ENCODE results near the gene USF2. TPM values are rescaled to one million over a fixed set of nuclear protein-coding genes. Genes with fewer than 3 reads are reported as not detected.
A peak's percentile ranks its signal among the peaks of the same experiment; 100 is the strongest.

Gene USF2
- polyA plus RNA-seq, 4 donors = 152 to 195 (median 169) TPM

- no peak for DNase-seq (ENCODE audit: low read depth in 4 of 4, low spot score in 3 of 4)
Measured at GRCh38 chr19:35297922-35298321, 29.2 kb downstream of the USF2 start.

- DNase-seq (ENCODE audit: low read depth in 4 of 4, low spot score in 3 of 4) = no peak
Measured at GRCh38 chr19:35298561-35298972, 29.8 kb downstream of the USF2 start.

DNA sequence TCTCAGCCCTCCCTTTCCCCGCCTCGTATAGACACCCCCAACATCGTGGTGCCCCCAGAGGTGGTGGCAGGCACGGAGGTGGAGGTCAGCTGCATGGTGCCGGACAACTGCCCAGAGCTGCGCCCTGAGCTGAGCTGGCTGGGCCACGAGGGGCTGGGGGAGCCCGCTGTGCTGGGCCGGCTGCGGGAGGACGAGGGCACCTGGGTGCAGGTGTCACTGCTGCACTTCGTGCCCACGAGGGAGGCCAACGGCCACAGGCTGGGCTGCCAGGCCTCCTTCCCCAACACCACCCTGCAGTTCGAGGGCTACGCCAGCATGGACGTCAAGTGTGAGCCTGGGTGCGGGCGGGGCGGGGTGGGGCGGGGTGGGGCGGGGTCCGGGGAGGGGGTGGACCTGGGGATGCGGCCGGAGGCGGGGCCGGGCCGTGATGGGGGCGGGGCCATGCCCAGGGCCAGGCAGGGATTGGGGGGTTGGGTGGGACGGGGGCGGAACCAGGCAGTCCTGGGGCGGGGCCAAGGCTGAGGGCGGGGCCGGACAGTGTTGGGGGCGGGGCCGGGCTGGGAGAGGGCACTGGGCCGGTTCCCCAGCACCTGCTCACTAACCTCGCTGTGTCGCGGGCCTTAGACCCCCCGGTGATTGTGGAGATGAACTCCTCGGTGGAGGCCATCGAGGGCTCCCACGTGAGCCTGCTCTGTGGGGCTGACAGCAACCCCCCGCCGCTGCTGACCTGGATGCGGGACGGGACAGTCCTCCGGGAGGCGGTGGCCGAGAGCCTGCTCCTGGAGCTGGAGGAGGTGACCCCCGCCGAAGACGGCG is 31.0 kb downstream of the USF2 start:
- no peak for DNase-seq (ENCODE audit: low read depth in 4 of 4, low spot score in 3 of 4)

DNA sequence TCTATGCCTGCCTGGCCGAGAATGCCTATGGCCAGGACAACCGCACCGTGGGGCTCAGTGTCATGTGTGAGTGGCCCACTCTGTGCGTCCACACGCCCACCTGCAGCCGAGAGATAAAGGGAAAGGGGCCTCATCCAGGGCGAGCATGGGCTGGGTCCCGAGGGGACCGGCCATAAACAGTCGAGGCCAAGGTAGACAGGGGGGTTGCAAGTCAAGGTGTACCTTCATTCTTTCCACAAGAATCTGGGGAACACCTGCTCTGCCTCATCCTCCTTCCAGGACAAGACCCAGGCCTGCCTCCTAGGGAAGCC is 31.5 kb downstream of the USF2 start:
- DNase-seq (ENCODE audit: low read depth in 4 of 4, low spot score in 3 of 4) = no peak

DNA sequence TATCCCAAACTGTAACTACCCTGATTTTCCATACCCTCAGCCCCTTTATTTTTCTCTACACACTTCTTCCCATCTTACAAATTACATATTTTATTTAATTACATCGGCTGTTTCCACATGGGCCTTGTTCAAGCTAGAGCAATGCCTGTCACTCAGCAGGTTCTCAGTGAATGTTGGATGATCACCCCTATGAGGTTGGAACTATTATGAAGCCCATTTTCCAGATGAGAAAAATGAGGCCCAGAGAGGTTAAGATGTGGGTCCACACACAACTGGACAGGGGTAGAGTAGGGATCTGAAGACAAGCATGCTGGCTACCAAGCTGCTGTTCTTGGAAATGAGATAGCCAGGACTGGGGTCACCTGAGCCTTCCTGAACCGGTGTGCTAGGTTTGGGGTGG is 33.2 kb downstream of the USF2 start:
- no peak for DNase-seq (ENCODE audit: low read depth in 4 of 4, low spot score in 3 of 4)

DNA sequence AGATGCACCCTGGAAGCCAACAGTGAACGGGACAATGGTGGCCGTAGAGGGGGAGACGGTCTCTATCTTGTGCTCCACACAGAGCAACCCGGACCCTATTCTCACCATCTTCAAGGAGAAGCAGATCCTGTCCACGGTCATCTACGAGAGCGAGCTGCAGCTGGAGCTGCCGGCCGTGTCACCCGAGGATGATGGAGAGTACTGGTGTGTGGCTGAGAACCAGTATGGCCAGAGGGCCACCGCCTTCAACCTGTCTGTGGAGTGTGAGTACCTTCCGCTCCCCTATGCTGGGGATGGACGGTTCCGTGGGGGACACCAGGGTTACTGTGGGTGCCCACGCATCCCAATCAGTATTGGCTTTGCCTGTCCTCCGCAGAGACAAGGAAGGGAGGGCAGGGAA is 33.7 kb downstream of the USF2 start:
- DNase-seq (ENCODE audit: low read depth in 4 of 4, low spot score in 3 of 4) = no peak

- no peak for DNase-seq (ENCODE audit: low read depth in 4 of 4, low spot score in 3 of 4)
Measured at GRCh38 chr19:35303357-35303915, 34.7 kb downstream of the USF2 start.

DNA sequence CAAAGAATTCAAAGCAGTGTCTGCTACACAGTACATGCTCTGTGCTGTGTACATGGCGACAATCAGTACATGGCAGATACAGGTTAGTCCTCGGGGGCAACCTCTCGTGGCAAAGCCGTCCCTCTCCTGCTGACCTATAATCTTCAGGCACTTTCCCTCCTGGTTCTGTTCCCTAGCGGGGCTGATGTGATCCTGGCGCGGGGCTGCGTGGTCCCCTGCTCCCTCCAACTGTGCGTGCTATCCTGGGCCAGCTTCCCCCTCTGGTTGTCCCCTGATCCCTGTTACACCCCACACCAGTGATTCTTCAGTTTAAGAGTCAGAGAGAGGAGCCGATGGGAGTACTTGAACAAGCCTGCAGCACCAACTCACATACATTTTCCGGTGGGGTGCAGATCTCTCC is 35.3 kb downstream of the USF2 start:
- no peak for DNase-seq (ENCODE audit: low read depth in 4 of 4, low spot score in 3 of 4)

DNA sequence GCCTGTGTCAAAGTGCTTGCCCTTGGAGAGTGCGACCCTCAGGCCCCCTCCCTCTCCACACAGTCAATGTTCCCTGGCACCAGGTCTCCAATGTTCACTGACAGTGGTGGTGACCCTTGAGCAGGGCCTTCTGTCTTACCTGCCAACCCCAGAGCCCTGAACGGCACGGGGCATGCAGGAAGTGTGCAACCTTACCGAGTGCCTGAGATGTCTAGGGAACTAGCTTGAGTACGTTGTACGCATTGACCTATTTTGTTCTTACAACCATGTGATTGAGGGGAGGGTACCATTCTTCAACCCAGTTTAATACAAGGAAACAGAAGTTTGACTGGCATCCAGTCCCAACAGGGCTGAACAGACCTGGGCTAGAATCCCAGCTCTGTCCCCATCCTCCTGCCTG is 36.4 kb downstream of the USF2 start:
- DNase-seq (ENCODE audit: low read depth in 4 of 4, low spot score in 3 of 4) = no peak

- no peak for DNase-seq (ENCODE audit: low read depth in 4 of 4, low spot score in 3 of 4)
Measured at GRCh38 chr19:35306473-35307246, 37.9 kb downstream of the USF2 start.

DNA sequence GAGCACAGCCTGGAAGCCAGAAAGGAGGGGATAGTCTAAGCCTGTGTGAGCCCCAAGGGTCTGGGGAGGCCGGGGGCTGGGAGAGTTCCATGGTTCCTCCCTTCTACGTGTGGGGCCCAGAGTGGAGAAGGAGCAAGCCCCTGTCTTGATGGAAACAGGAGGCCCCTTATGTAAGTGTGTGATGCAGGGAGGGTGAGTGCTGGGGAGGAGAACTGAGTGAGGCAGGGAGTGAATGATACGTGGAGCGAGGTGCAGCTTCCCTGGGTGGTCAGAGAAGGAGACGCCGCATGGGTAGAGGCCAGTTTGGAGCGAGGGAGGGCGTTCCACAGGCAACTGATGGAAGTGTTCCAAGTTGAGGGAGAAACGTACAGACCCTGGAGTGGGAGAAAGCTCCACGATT is 39.2 kb downstream of the USF2 start:
- no peak for DNase-seq (ENCODE audit: low read depth in 4 of 4, low spot score in 3 of 4)

GRCh38 chr19:35308910-35309309 is 40.1 kb downstream of the USF2 start:
- no peak for DNase-seq (ENCODE audit: low read depth in 4 of 4, low spot score in 3 of 4)

DNA sequence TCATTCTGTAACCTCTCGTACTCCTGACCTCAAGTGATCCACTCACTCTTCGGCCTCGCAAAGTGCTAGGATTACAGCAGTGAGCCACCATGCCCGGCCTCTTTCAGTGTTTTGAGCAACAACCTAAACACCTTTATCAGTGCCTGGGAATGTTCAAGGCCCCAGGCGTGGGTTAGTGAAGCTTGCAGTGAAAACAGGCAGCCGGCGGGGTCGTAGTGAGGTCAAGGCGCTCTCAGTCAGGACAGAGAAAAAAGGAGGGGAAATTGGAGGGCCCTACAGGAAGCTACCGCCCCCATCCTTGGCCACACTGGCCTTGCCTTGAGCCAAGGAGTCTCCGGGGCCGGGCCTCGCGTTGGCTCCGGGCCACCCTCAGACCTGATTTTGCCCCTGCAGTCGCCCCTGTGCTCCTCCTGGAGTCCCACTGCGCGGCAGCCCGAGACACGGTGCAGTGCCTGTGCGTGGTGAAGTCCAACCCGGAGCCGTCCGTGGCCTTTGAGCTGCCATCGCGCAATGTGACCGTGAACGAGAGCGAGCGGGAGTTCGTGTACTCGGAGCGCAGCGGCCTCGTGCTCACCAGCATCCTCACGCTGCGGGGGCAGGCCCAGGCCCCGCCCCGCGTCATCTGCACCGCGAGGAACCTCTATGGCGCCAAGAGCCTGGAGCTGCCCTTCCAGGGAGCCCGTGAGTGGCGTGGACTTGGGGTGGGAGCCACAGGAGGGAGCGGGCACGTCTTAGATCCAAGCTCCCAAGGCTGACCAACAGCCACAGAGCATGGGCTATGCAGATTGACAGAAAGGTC is 40.9 kb downstream of the USF2 start:
- peak; percentile 52 to 77 (median 66) for DNase-seq (ENCODE audit: low read depth in 4 of 4, low spot score in 3 of 4)

DNA sequence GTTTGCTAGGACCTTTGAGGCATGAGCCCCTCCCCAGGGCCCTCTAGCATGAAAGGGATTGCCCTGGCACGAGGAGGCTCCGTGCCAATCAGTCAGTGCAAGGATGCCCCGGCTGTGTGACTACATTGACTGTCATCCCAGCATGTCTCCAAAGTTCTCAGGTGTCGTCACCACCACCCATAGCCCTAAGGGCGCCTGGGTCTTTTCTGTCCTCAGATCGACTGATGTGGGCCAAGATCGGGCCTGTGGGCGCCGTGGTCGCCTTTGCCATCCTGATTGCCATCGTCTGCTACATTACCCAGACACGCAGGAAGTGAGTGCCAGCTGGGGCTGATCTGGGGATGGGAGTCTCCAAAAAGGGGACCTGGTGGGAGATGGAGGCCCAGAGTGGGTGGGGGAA is 41.6 kb downstream of the USF2 start:
- DNase-seq (ENCODE audit: low read depth in 4 of 4, low spot score in 3 of 4) = no peak

- DNase-seq (ENCODE audit: low read depth in 4 of 4, low spot score in 3 of 4) = no peak
Measured at GRCh38 chr19:35310811-35311465, 42.2 kb downstream of the USF2 start.

DNA sequence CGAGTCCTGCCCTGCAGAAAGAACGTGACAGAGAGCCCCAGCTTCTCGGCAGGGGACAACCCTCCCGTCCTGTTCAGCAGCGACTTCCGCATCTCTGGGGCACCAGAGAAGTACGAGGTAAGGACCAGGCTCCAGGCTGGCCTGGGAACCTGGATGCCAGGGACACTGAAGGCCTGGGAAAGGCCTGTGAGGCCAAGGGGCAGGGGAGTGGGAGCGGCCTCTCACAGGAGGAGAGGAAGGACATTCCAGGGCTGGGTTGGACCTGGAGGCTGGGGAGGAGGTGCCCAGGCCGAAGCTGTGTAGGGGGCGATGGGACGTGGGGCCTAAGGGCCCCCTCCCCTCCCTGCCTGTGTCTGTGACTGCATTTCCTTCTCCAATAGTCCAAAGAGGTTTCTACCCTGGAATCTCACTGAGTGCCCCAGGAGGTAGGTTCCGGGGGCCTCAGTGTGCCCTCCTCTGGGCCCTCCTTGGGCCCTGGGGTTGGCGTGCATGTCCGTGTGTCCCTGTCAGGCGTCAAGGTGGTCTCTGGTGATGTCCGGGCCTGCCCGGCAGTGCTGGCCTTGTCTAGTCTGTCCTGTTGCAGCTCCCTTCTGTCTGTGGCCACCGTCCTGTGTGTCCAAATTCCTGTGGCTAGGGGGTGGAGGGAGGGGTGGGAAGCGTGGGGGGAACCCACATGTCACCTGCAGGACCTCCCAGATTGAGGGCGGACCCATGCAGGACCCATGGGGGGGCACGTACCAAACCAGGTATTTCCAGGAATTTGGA is 43.3 kb downstream of the USF2 start:
- DNase-seq (ENCODE audit: low read depth in 4 of 4, low spot score in 3 of 4) = no peak

DNA sequence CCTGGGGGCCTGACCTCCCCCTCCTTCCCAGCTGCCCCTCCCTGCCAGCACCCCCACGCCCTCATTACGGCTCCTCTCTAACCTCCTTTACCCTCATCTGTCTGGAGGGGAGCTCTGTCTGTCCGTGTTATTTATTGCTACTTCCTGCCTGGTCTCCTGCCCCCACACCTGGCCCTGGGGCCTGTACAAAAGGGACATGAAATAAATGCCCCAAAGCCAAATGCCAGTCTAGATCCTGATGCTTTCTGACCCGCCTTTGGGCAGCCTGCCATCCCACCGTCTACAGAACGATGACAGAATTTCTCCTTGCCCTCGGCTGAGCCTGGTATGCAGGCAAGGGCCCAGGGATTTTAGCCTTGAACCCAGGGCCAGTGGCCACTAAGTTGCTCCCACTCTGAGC is 44.8 kb downstream of the USF2 start:
- no peak for DNase-seq (ENCODE audit: low read depth in 4 of 4, low spot score in 3 of 4)

DNA sequence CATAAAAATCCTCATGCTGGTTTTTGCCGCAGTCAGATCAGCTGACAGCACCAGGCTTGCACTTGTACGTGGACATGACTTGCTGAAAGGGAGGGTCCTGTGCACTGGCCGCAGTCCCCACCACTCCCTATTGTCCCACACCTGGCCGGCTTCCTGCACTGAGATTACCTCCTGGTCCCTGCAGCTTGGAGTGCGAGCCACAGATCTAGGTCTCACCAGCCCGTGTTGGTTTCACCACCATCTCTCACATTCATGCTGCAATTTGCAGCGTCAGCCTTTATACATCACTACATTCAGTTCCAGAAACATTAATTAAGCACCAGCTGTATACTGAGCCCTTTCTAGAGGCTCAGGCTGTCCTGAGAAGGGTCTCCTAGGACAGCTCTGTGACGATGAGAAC is 45.3 kb downstream of the USF2 start:
- no peak for DNase-seq (ENCODE audit: low read depth in 4 of 4, low spot score in 3 of 4)

DNA sequence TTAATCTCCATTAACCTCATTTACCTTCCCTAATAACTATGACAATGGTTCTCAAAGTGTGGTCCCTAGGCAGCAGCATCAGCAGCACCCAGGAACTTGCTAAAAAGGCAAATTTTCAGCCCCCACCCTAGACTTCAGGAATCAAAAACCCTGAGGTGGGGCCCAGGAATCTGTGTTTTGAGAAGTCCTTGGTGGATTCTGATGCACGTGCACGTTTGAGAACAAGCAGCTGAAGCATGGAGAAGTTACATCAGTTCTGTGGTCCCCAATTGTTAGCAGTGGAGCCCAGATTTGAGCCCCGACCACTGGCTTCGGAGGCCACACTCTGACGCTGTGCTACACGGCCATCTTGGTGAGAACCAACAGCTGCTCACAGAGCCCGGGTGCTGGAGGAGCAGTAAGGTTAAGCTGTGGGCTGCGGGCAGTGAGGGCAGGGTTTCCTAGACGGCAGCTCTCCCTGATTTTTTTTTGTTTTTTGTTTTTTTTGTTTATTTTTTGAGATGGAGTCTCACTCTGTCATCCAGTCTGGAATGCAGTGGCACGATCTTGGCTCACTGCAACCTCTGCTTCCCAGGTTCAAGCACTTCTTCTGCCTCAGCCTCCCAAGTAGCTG is 46.2 kb downstream of the USF2 start:
- no peak for DNase-seq (ENCODE audit: low read depth in 4 of 4, low spot score in 3 of 4)

Measured in left renal pelvis (tissue), 4 donors.